ENCODE results near the gene ANKRD36B. TPM values are rescaled to one million over a fixed set of nuclear protein-coding genes. Genes with fewer than 3 reads are reported as not detected.
"Not testable (repeated sequence)": the region's sequence is repeated elsewhere in the genome, so short reads cannot be mapped to it uniquely, and the experiment has no call there.

The ANKRD36B gene
- polyA plus RNA-seq, 1 donor from 2014 or later, result 13.9 TPM

DNA sequence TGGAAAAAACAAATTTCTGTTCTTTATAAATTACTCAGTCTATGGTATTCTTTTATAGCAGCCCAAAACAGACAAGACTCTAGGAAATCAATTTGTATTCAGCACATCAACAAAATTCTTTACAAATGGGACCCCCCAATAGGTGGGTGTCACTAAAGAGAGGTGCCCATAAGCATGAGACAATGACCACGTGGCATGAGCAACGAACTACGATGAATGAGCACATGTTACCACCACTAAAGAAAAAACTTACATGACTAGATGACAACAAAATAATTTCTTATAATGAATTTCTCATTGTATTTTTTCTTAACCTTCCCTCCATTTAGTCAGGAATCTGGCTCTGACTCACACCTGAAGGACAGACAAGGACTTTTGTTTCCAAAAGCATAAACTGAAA is 3.8 kb upstream of the ANKRD36B start:
- H3K4me1 Mint-ChIP-seq, H3K4me3 Mint-ChIP-seq, H3K9me3 Mint-ChIP-seq, H3K27me3 Mint-ChIP-seq, H3K27ac Mint-ChIP-seq, H3K36me3 Mint-ChIP-seq: not testable (repeated sequence)

DNA sequence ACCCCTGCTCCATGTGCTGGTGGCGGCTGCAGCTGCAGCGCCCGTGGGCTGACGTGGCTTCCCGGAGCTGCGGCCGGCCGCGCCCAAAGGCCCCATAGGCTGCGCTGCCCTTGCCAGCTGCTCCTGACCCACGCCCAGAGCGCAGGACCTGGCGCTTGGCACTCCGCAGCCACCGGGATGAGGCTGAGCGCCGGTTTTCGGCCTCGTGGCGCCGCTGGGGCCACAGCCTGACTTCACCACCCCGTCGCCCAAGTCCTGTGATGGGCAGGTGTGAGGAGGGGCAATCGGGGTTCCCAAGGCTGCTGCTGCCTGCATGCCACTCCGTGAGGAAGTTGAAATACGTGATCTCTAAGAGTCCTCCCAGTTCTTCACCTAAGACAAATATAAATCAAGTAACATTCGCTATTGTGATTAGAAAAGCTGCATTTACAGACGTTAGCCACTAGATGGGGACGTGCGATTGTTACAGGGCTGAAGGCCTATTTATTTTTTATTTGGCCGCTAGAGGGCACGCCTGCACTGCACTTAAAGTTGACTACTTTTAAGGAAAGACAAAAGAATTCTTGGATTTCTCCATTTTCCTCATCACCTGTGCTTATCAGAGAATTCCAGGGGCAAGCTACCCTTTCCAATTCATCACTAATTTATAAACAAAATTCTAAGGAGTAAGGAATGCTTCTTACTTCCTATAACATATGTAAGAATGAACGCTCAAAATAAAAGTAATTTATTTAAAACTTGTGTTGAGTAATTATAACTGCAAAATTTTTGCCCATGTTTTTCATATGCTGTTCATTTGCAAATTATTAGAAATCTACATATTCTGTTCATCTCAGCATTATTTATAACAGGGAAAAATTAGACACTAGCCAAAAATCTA is 1.1 kb upstream of the ANKRD36B start:
- not testable (repeated sequence) for H3K4me1 Mint-ChIP-seq, H3K9me3 Mint-ChIP-seq, H3K27me3 Mint-ChIP-seq, H3K36me3 Mint-ChIP-seq
- H3K27ac Mint-ChIP-seq, result peak overlapping the region; percentile 77 to 90 (median 85)
- H3K4me3 Mint-ChIP-seq, result peak overlapping the region; percentile 85 to 95 (median 92)

DNA sequence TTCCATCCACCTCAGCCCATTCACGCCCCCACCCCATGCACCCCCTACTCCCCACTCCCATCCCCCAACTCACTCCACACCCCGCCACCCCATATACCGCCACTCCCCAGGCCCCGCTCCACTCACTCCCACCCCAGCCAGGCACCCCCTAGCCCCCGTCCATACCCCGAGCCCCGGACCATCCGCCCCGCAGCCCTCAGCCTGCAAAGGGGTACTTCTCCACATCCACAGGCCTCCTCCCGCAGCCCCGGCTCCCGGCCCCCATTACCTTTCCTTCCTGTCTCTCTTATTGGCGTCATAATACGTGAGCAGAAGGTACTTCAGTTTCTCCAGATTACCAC is 450 bp downstream of the ANKRD36B start:
- H3K27me3 Mint-ChIP-seq, H3K9me3 Mint-ChIP-seq, H3K36me3 Mint-ChIP-seq, H3K4me1 Mint-ChIP-seq: not testable (repeated sequence)
- peak overlapping the region; percentile 93 to 99 (median 97) for H3K4me3 Mint-ChIP-seq
- H3K27ac Mint-ChIP-seq, result peak overlapping the region; percentile 82 to 95 (median 85)

DNA sequence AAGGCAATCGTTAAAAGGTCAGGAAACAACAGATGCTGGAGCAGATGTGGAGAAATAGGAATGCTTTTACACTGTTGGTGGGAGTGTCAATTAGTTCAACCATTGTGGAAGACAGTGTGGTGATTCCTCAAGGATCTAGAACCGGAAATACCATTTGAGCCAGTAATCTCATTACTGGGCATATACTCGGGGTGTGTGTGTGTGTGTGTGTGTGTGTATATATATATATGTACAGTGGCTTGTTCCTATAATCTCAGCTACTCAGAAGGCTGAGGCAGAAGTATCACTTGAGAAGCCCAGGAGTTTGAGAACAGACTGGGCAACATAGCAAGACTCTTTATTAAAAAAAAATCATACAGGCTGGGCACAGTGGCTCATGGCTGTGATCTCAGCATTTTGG is 24.0 kb downstream of the ANKRD36B start:
- H3K27ac Mint-ChIP-seq, H3K9me3 Mint-ChIP-seq, H3K27me3 Mint-ChIP-seq, H3K36me3 Mint-ChIP-seq, H3K4me3 Mint-ChIP-seq: not testable (repeated sequence)
- H3K4me1 Mint-ChIP-seq, result peaks cover 6 to 13% (median 7%) of the 10 kb centered on the region in 3 donors

DNA sequence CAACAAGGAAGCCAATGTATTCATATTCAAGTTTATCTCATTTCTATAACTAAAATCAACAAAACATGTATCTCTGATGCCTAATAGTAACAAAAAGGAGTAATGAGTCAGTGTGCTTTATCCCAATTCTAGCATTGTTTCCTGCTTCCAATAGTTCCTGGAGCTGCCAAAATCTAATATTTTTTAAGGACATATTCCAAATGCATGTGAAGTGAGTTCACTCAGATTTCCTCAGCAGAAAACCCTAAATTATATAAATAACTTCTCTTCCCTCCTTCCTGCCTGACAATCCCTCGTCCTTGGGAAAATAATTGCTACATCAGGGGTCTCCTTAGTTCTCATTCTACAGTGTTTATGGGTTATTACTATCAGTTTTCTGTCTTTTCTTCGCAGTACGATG is 37.3 kb downstream of the ANKRD36B start:
- H3K27ac Mint-ChIP-seq, H3K27me3 Mint-ChIP-seq, H3K4me1 Mint-ChIP-seq, H3K9me3 Mint-ChIP-seq, H3K4me3 Mint-ChIP-seq, H3K36me3 Mint-ChIP-seq: not testable (repeated sequence)

DNA sequence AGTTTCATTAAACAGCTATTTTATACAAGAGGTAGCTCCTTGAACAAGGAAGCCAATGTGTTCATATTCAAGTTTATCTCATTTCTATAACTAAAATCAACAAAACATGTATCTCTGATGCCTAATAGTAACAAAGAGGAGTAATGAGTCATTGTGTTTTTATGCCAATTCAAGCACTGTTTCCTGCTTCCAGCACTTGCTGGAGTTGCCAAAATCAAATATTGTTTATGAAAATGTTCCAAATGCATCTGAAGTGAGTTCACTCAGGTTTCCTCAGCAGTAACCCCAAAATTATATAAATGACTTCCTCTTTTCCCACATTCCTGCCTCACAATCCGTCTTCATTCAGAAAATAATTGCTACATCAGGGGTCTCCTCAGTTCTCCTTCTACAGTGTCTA is 39.2 kb downstream of the ANKRD36B start:
- H3K4me1 Mint-ChIP-seq, H3K9me3 Mint-ChIP-seq, H3K36me3 Mint-ChIP-seq, H3K4me3 Mint-ChIP-seq, H3K27ac Mint-ChIP-seq, H3K27me3 Mint-ChIP-seq: not testable (repeated sequence)

DNA sequence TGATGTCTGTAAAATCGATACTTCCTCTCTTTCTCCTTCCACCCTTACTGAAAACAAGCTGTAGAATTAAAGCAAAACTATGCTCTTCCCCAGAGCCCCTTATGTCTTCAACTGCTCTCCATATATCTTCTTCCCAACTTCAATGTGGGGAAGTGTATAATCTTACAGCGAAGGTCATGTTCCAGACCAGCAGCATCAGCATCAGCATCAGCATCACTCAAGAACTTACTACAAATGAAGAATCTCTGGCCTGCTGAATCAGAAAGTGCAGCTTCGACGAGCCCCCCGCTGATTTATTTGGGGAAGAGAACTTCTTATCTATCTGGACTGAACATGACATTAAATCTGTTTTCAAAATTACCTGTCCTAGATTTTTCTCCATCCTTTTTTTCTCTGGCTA is 40.6 kb downstream of the ANKRD36B start:
- not testable (repeated sequence) for H3K27me3 Mint-ChIP-seq, H3K36me3 Mint-ChIP-seq, H3K4me3 Mint-ChIP-seq, H3K9me3 Mint-ChIP-seq, H3K27ac Mint-ChIP-seq, H3K4me1 Mint-ChIP-seq

DNA sequence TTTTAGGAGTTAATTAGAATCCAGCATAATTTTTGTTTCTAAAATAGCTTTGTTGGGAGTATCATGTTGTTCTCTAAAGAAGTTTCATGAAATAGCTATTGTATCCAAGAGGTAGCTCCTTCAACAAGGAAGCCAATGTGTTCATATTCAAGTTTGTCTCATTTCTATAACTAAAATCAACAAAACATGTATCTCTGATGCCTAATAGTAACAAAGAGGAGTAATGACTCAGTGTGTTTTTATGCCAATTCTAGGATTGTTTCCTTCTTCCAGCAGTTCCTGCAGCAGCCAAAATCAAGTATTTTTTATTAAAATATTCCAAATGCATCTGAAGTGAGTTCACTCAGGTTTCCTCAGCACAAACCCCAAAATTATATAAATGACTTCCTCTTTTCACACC is 41.1 kb downstream of the ANKRD36B start:
- H3K4me1 Mint-ChIP-seq, H3K4me3 Mint-ChIP-seq, H3K36me3 Mint-ChIP-seq, H3K27ac Mint-ChIP-seq, H3K27me3 Mint-ChIP-seq, H3K9me3 Mint-ChIP-seq: not testable (repeated sequence)

DNA sequence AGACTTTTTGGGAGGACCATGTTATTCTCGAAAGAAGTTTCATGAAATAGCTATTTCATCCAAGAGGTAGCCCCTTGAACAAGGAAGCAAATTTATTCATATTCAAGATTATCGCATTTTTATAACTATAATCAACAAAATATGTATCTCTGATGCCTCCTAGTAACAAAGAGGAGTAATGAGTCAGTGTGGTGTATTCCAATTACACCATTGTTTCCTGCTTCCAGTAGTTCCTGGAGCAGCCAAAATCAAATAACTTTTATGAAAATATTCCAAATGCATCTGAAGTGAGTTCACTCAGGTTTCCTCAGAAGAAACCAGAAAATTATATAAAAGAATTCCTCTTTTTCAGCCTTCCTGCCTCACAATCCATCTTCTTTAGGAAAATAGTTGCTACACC is 43.0 kb downstream of the ANKRD36B start:
- Mint-ChIP-seq H3K4me3 (no peak overlapping the region), H3K4me1 (no peaks in the 10 kb centered on the region), H3K36me3 (peaks cover 3% of the 10 kb centered on the region), H3K9me3 (no peaks in the 10 kb centered on the region), H3K27ac (no peak overlapping the region), H3K27me3 (no peaks in the 10 kb centered on the region)

DNA sequence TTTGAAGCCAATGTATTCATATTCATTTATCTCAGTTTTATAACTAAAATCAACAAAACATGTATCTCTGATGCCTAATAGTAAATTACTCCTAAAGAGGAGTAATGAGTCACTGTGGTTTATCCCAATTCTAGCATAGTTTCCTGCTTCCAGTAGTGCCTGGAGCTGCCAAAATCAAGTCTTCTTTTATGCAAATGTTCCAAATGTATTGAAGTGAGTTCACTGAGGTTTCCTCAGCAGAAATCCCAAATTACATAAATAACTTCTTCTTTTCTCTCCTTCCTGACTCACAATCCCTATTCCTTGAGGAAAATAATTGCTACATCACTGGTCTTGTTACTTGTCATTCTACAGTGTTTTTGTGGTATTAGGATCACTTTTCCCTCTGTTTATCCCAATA is 44.8 kb downstream of the ANKRD36B start:
- H3K4me1 Mint-ChIP-seq, H3K9me3 Mint-ChIP-seq, H3K27ac Mint-ChIP-seq, H3K27me3 Mint-ChIP-seq, H3K36me3 Mint-ChIP-seq, H3K4me3 Mint-ChIP-seq: not testable (repeated sequence)

DNA sequence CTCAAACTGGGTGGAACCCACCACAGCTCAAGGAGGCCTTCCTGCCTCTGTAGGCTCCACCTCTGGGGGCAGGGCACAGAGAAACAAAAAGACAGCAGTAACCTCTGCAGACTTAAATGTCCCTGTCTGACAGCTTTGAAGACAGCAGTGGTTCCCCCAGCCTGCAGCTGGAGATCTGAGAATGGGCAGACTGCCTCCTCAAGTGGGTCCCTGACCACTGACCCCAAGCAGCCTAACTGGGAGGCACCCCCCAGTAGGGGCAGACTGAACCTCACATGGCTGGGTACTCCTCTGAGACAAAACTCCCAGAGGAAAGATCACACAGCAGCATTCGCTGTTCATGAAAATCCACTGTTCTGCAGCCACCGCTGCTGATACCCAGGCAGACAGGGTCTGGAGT is 63.8 kb downstream of the ANKRD36B start:
- H3K9me3 Mint-ChIP-seq, H3K36me3 Mint-ChIP-seq, H3K4me3 Mint-ChIP-seq, H3K27me3 Mint-ChIP-seq, H3K4me1 Mint-ChIP-seq, H3K27ac Mint-ChIP-seq: not testable (repeated sequence)

DNA sequence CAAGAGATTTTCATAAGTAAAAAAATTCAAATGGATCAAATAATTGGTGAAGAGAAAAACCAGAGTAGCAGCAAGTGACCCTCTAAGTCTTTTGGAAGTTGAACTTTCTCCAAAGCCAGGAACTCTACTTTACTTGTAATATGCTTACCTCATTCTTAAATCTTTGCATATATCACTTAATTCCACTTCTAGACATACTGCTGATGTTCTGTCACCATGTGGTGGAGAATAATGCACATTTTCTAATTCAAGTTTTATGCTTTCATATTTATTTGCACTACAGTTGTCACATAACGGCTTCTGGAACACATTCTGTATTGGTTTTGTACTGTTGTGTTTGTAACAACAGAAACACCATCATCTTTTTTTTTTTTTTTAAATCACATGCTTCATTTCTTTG is 65.9 kb downstream of the ANKRD36B start:
- not testable (repeated sequence) for H3K9me3 Mint-ChIP-seq, H3K4me1 Mint-ChIP-seq, H3K36me3 Mint-ChIP-seq, H3K27ac Mint-ChIP-seq, H3K27me3 Mint-ChIP-seq, H3K4me3 Mint-ChIP-seq

DNA sequence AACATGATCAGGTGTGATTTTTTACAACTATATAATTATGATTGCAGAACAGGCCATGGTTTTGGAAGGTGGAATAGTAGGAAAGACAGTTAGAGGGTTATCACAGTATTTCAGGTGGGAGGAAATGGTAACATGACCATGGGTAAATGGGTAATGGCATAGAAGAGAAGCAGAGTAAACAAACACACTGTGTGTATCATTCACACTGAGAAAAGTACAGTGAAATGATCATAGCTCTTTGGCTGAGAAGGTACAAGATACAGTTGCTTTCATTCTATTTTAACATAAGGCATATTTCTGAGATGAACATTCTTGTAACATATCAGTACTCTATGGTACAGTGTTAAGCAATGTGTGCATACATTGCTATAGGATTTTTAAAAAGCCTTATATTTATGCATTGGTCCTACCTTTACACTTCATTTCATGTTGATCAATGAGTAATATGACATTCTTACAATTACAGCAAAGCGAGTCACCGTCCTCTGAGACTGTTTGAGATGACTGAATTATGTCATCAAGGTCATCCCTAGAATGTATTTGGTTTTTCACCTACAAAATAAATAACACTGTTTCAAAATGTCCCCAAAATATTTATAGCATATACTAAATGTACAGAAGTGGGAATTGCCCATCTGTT is 66.6 kb downstream of the ANKRD36B start:
- H3K4me1 Mint-ChIP-seq, result not testable (repeated sequence)

DNA sequence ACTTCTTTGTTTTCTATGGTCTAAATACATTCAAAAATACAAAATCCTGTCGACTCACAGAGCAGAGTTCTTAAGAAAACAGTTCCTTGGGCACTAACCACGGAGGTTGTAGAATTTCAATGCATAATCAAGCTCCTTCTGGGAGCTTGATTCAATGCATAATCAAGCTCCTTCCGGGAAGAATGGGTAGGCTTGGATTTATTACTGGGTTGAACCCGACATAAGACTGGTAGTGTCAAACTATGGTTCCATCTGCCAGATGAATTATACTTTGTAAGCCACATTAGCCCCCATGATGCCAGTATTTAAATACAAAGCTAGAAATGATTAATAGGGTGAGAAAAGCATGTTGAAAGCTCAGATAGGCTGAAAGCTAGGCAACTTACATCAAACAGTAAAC is 94.0 kb downstream of the ANKRD36B start:
- H3K36me3 Mint-ChIP-seq, H3K27me3 Mint-ChIP-seq, H3K4me3 Mint-ChIP-seq: not testable (repeated sequence)

More for the DNA sequence above, 66.6 kb downstream of the ANKRD36B start:
- not testable (repeated sequence) for H3K9me3 Mint-ChIP-seq, H3K27me3 Mint-ChIP-seq, H3K27ac Mint-ChIP-seq, H3K36me3 Mint-ChIP-seq, H3K4me3 Mint-ChIP-seq

DNA sequence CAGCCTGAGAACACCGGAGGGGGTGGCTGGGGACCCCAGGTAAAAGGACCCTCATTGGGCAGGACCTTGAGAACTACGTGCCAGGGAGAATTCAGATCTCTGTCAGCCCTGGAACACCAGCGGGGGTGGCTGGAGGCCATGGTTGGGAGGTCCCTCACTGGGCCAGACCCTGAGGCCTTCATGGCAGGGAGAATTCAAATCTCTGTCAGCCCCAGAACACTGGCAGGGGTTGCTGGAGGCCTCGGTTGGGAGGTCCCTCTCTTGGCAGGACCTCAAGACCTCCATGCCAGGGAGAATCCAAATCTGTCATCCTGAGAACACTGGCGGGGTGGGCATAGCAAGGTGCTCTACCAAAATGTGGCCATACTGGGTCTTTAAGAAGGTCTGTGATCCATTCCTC is 99.5 kb downstream of the ANKRD36B start:
- not testable (repeated sequence) for H3K27ac Mint-ChIP-seq, H3K36me3 Mint-ChIP-seq, H3K27me3 Mint-ChIP-seq, H3K4me1 Mint-ChIP-seq, H3K4me3 Mint-ChIP-seq, H3K9me3 Mint-ChIP-seq

More for the DNA sequence above, 94.0 kb downstream of the ANKRD36B start:
- not testable (repeated sequence) for H3K4me1 Mint-ChIP-seq, H3K9me3 Mint-ChIP-seq, H3K27ac Mint-ChIP-seq

Data from IgD-negative memory B cell (primary cell).